Suprapubic skin (tissue), 4 donors: Measurements from ENCODE around the gene MRPS33. TPM values are rescaled to one million over a fixed set of nuclear protein-coding genes. Genes with fewer than 3 reads are reported as not detected.

Experiments
- DNase-seq, 2 donors: peaks; one replicate each; pipeline ENCODE4 v3.0.0-alpha.2; 2019; ENCODE audit warnings: low spot score in 2 of 2
- H3K27ac ChIP-seq: fragments of 200-600 bp; sonication (generic); one replicate; pipeline ENCODE4 v1.5.1; 2019
- H3K27me3 ChIP-seq: fragments of 200-600 bp; sonication (generic); one replicate; pipeline ENCODE4 v1.5.1; 2019
- H3K36me3 ChIP-seq: fragments of 200-600 bp; sonication (generic); one replicate; pipeline ENCODE4 v1.5.1; 2019
- H3K4me1 ChIP-seq: fragments of 200-600 bp; sonication (generic); one replicate; pipeline ENCODE4 v1.5.1; 2019
- H3K4me3 ChIP-seq: fragments of 200-600 bp; sonication (generic); one replicate; pipeline ENCODE4 v1.5.1; 2019; ENCODE audit warnings: mild to moderate bottlenecking
- H3K9me3 ChIP-seq: fragments of 200-600 bp; sonication (generic); one replicate; pipeline ENCODE4 v1.5.1; 2019
- EP300 ChIP-seq: sonication (generic); formaldehyde crosslinking; IDR thresholded peaks from one replicate; pipeline ENCODE4 v1.6.1; 2017; ENCODE audit warnings: antibody characterized with exemption
- POLR2A ChIP-seq, 2 donors: fragments of 450-650 bp; IDR thresholded peaks; one replicate each; pipeline ENCODE4 v1.6.1; 2017; ENCODE audit warnings: antibody characterized with exemption in 2 of 2, mild to moderate bottlenecking in 2 of 2, moderate library complexity in 2 of 2
- POLR2AphosphoS5 ChIP-seq, 3 donors: sonication (generic); formaldehyde crosslinking; IDR thresholded peaks; one replicate each; pipeline ENCODE4 v1.6.1; 2017; ENCODE audit warnings: antibody characterized with exemption in 3 of 3
- WGBS: methylation state at CpG from one replicate; pipeline ENCODE4 v1.1.5; 2018; 5-methylcytosine and 5-hydroxymethylcytosine counted together
- total RNA-seq, 4 donors: library from RNA; depleted of rRNA; stranded (reverse); fragments of >200 nt; gene quantifications; one replicate each; pipeline ENCODE4 v1.1.0, GENCODE V29; 2016
- TF ChIP-seq, protein P1 (sequence below), 2 donors: fragments of 200-600 bp in 1 of 2; fragments of 450-650 bp in 1 of 2; sonication (generic) in 1 of 2; IDR thresholded peaks; one replicate each; pipeline ENCODE4 v1.5.1; 2016 to 2019; ENCODE audit warnings: antibody characterized with exemption in 2 of 2, mild to moderate bottlenecking in 1 of 2, moderate library complexity in 1 of 2

Gene MRPS33
- 10 to 100 TPM; 11.2 to 32.0 (median 12.7) TPM for total RNA-seq

DNA sequence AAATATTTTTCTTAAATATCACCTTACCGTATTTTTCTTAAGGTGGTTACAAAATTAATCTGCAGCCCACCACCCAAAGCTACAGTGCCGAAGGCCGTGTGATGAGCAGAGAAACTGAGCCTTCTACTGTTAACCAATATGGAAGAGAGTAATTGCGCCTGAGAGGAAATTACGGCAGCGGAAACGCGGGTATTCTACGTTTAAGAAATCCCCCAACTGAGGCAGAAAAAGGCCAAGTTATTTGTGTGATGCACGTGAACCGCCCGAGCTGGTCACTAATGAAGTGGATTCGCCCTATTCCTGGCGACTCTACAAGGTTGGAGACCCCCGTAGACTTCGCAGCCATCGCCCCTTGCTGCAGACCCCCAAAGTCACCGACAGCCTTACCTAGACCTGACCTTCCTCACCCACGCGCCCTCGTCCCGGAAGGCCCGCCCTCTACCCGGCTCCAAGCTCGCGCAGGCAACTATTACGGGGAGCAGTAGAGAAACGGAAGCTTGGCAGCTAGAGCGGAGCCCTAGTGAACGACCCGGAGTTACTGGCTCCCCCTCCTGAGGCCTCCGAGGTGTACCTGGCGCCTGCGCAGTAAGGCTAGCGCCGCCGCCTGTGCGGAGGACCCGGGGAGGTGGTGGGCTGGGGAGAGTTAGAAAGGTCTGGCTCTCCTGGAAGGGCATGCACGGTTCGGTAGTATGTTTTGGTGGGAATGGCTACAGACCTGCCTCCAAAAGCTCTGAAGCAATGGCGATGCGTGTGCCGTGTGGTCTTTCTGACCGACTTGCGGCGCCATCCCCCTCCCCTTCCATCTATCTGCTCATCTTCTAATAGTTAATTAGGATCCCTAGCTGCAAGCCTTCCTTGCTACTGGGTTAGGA, at the start of gene MRPS33:
TSS of gene MRPS33 (minus strand) at position 429 of the 872 bp plus-strand sequence. CDS start 4,319 bp downstream, outside the sequence.
- peaks cover 1% of the 10 kb centered on the region for H3K36me3 ChIP-seq
- H3K4me3 ChIP-seq, result peak within 1 kb of the TSS; percentile 64
- no peaks in the 10 kb centered on the region for H3K9me3 ChIP-seq
- TF ChIP-seq POLR2AphosphoS5 (IDR thresholded peaks at IDR 0.05), result peak in 2 of 3 donors; percentile 72 to 74
- TF ChIP-seq POLR2A (IDR thresholded peaks at IDR 0.05), result no peak
- DNase-seq, result peak; percentile 96 to 97
- peaks cover 24% of the 10 kb centered on the region for H3K4me1 ChIP-seq
- H3K27ac ChIP-seq, result peak within 1 kb of the TSS; percentile 84
- peaks cover 6% of the 10 kb centered on the region for H3K27me3 ChIP-seq
- under 1% methylated on average over 45 of the region's 47 CpGs for WGBS

DNA sequence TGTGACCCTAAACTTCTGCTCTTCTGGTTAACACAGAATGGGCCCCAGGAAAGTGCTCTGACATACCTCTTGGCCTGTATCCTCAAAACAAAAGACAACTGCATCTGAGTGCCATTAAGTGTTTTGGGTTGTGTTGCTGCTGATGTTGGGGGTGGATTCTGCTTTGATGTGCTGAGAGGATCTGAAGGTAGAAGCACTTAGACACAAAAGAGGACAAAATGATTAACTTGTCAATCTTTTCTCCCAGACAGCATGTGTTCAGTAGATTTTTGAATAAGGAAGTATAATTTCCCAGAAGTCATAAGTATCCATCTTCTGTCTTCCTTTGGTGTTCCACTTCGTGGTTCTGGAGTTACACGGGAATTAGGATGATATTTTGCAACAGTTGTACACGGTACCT, 43.0 kb upstream of the MRPS33 start:
- DNase-seq, result no peak
- no peak for TF ChIP-seq POLR2A (IDR thresholded peaks at IDR 0.05)
- TF ChIP-seq POLR2AphosphoS5 (IDR thresholded peaks at IDR 0.05), result no peak
- TF ChIP-seq EP300, result no peak
- TF ChIP-seq, protein P1, sequence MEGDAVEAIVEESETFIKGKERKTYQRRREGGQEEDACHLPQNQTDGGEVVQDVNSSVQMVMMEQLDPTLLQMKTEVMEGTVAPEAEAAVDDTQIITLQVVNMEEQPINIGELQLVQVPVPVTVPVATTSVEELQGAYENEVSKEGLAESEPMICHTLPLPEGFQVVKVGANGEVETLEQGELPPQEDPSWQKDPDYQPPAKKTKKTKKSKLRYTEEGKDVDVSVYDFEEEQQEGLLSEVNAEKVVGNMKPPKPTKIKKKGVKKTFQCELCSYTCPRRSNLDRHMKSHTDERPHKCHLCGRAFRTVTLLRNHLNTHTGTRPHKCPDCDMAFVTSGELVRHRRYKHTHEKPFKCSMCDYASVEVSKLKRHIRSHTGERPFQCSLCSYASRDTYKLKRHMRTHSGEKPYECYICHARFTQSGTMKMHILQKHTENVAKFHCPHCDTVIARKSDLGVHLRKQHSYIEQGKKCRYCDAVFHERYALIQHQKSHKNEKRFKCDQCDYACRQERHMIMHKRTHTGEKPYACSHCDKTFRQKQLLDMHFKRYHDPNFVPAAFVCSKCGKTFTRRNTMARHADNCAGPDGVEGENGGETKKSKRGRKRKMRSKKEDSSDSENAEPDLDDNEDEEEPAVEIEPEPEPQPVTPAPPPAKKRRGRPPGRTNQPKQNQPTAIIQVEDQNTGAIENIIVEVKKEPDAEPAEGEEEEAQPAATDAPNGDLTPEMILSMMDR (IDR thresholded peaks at IDR 0.05), result no peak
- no peaks in the 10 kb centered on the region for H3K4me1 ChIP-seq
- H3K27ac ChIP-seq, result no peak overlapping the region
- 82% methylated on average over 3 of the region's 3 CpGs for WGBS
- no peaks in the 10 kb centered on the region for H3K9me3 ChIP-seq
- no peak overlapping the region for H3K4me3 ChIP-seq
- H3K27me3 ChIP-seq, result no peaks in the 10 kb centered on the region
- H3K36me3 ChIP-seq, result no peaks in the 10 kb centered on the region

DNA sequence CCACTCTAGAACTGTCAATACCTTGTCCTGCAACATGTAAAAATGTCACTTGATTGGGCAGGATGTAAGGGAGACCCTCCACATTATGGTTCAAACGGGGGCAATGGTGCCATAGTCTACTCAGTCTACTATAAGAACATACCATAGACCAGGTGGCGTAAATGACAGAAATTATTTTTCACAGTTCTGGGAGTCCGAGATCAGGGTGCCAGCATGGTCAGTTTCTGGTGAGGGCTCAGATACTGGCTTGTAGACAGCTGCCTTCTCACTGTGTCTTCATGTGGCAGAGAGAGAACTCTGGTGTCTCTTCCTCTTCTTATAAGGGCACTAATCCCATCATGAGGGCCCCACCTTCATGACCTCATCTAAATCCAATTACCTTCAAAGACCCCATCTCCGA, 40.4 kb upstream of the MRPS33 start:
- Histone ChIP-seq H3K9me3 (no peaks in the 10 kb centered on the region), H3K4me1 (no peaks in the 10 kb centered on the region), H3K27me3 (no peaks in the 10 kb centered on the region), H3K36me3 (no peaks in the 10 kb centered on the region), H3K4me3 (no peak overlapping the region), H3K27ac (no peak overlapping the region)
- DNase-seq, result no peak
- 80% methylated on average over 4 of the region's 4 CpGs for WGBS
- TF ChIP-seq, protein P1 (IDR thresholded peaks at IDR 0.05), result no peak
- TF ChIP-seq EP300 (no peak), POLR2A (IDR thresholded peaks at IDR 0.05) (no peak), POLR2AphosphoS5 (IDR thresholded peaks at IDR 0.05) (no peak)

GRCh38 chr7:141053626-141054025, 38.9 kb upstream of the MRPS33 start:
- Histone ChIP-seq H3K36me3 (no peaks in the 10 kb centered on the region), H3K4me1 (no peaks in the 10 kb centered on the region), H3K27ac (no peak overlapping the region), H3K27me3 (no peaks in the 10 kb centered on the region), H3K4me3 (no peak overlapping the region), H3K9me3 (no peaks in the 10 kb centered on the region)
- 25% methylated on average over 9 of the region's 9 CpGs for WGBS
- no peak for DNase-seq
- TF ChIP-seq POLR2AphosphoS5 (IDR thresholded peaks at IDR 0.05), result no peak
- TF ChIP-seq POLR2A (IDR thresholded peaks at IDR 0.05), result no peak
- TF ChIP-seq, protein P1 (IDR thresholded peaks at IDR 0.05), result no peak
- no peak for TF ChIP-seq EP300

DNA sequence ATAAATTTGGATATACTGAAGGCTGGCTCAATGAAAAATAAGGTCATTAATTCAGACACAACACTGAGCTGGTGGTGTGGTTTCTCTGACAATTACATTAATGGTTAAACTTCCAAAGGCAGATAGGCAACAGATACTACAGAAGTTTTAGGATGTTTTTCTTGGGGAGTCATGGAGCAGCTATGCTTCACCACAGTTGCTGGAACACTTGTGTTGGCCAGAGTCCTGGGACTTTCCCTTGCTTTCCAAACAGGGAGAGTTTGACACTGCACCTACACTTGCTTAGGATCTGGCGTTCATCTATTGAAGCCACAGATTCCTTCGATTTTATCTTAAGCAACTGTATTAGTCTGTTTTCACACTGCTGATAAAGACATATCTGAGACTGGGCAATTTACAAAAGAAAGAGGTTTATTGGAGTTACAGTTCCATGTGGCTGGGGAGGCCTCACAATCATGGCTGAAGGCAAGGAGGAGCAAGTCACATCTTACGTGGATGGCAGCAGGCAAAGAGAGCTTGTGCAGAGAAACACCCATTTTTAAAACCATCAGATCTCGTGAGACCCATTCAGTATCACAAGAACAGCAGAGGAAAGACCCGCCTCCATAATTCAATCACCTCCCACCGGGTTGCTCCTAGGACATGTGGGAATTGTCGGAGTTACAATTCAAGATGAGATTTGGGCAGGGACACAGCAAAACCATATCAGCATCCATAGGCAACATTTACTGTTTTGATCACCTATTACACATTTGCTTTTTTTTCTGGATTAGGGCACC, 31.3 kb upstream of the MRPS33 start:
- H3K36me3 ChIP-seq, result no peaks in the 10 kb centered on the region
- no peak overlapping the region for H3K4me3 ChIP-seq
- H3K9me3 ChIP-seq, result no peaks in the 10 kb centered on the region
- TF ChIP-seq, protein P1 (IDR thresholded peaks at IDR 0.05), result no peak
- TF ChIP-seq POLR2AphosphoS5 (IDR thresholded peaks at IDR 0.05) (no peak), POLR2A (IDR thresholded peaks at IDR 0.05) (no peak), EP300 (no peak)
- H3K4me1 ChIP-seq, result no peaks in the 10 kb centered on the region
- no peaks in the 10 kb centered on the region for H3K27me3 ChIP-seq
- WGBS, result 85% methylated on average over 7 of the region's 7 CpGs
- H3K27ac ChIP-seq, result no peak overlapping the region
- DNase-seq, result no peak
